GM12878 (cell line): ENCODE results near the gene UVSSA. TPM values are rescaled to one million over a fixed set of nuclear protein-coding genes. Genes with fewer than 3 reads are reported as not detected.

ENCODE experiments used
- ATAC-seq: fragments of 200-7000 bp; cut with Tn5 transposase; 3 replicates; pipeline ENCODE4 v1.9.1; 2020; ENCODE audit warnings: mild to moderate bottlenecking, moderate library complexity
- BruUV-seq: library from RNA; stranded (reverse); fragments of 400-500 nt; replicated peaks from 2 replicates; lab custom pipeline; 2021; lab: Mats Ljungman, UMichigan
- CTCF ChIA-PET: fragments of 300-600 bp; sonication (Branson Sonifier 250); formaldehyde crosslinking; extraction: SDS; loops from one replicate; lab custom pipeline; 2021; ENCODE audit warnings: inconsistent platforms; lab: Yijun Ruan, JAX
- POLR2A ChIA-PET: fragments of 350-600 bp; formaldehyde crosslinking; extraction: SDS; loops from one replicate; lab custom pipeline; 2021; ENCODE audit warnings: inconsistent platforms; lab: Charles Lee
- RAD21 ChIA-PET: fragments of 300-600 bp; sonication (Branson Sonifier 250); formaldehyde crosslinking; loops from one replicate; lab custom pipeline; 2023; ENCODE audit warnings: antibody characterized with exemption; ENCODE audit not compliant: unreplicated experiment; lab: Charles Lee
- SMC1A ChIA-PET: fragments of 300-600 bp; sonication (Branson Sonifier 250); formaldehyde crosslinking; loops from one replicate; lab custom pipeline; 2023; ENCODE audit not compliant: unreplicated experiment, uncharacterized antibody; lab: Charles Lee
- DNase-seq: peaks from one replicate; pipeline ENCODE4 v3.0.0-alpha.2; 2011; ENCODE audit warnings: low read depth, low spot score
- FAIRE-seq: peaks from 3 replicates; lab custom pipeline; 2011; peaks lifted over from hg19 to GRCh38; lab: Jason Lieb, UNC
- H2AFZ ChIP-seq: 2 replicates; pipeline ENCODE4 v1.6.0; 2011; ENCODE audit warnings: low read depth, low read length, control low read depth; ENCODE audit not compliant: control insufficient read depth
- H3K27ac ChIP-seq: 2 replicates; pipeline ENCODE4 v1.5.1; 2011; ENCODE audit warnings: control low read depth; ENCODE audit not compliant: control insufficient read depth, insufficient read depth
- H3K27me3 ChIP-seq, 2 experiments: replicated peaks in 1 of 2; 2 replicates each; pipeline versions ENCODE4 v1.6.0 to v1.6.1; 2011; ENCODE audit warnings: low read length in 1 of 2; ENCODE audit not compliant: control insufficient read depth in 2 of 2, insufficient read depth in 2 of 2
- H3K36me3 ChIP-seq, 2 experiments: 2 replicates each; pipeline ENCODE4 v1.5.1; 2011; ENCODE audit warnings: low read length in 1 of 2; ENCODE audit not compliant: control insufficient read depth in 2 of 2, insufficient read depth in 2 of 2
- H3K4me1 ChIP-seq: 2 replicates; pipeline ENCODE4 v1.6.1; 2011; ENCODE audit warnings: mild to moderate bottlenecking, low read length, moderate library complexity, mixed read lengths; ENCODE audit not compliant: control insufficient read depth, insufficient read depth
- H3K4me2 ChIP-seq: 2 replicates; pipeline ENCODE4 v1.6.0; 2011; ENCODE audit warnings: control low read depth; ENCODE audit not compliant: control insufficient read depth, insufficient read depth
- H3K4me3 ChIP-seq: fragments of 200-600 bp; sonication (generic); 2 replicates; pipeline ENCODE4 v1.5.1; 2016
- H3K79me2 ChIP-seq: 2 replicates; pipeline ENCODE4 v1.6.0; 2011; ENCODE audit warnings: low read length; ENCODE audit not compliant: control insufficient read depth, insufficient read depth
- H3K9ac ChIP-seq: 2 replicates; pipeline ENCODE4 v1.8.0; 2011; ENCODE audit warnings: low read length, control low read depth, mixed read lengths; ENCODE audit not compliant: control insufficient read depth, insufficient read depth
- H3K9me3 ChIP-seq: replicated peaks from 3 replicates; pipeline ENCODE4 v1.5.1; 2011; ENCODE audit warnings: mild to moderate bottlenecking, low read length; ENCODE audit not compliant: control insufficient read depth, insufficient read depth
- H4K20me1 ChIP-seq: 2 replicates; pipeline ENCODE4 v1.6.0; 2011; ENCODE audit not compliant: control insufficient read depth, insufficient read depth
- HCFC1 ChIP-seq: fragments of 150-350 bp; IDR thresholded peaks from 2 replicates; pipeline ENCODE4 v1.6.1; 2014; ENCODE audit warnings: low read length
- NBN ChIP-seq: fragments of 450-650 bp; IDR thresholded peaks from 2 replicates; pipeline ENCODE4 v1.6.1; 2016
- NFIC ChIP-seq: IDR thresholded peaks from 2 replicates; pipeline ENCODE4 v1.6.1; 2012; ENCODE audit warnings: low read depth, mild to moderate bottlenecking, inconsistent platforms, low read length, moderate library complexity
- PML ChIP-seq: IDR thresholded peaks from 2 replicates; pipeline ENCODE4 v1.6.1; 2012; ENCODE audit warnings: low read length, inconsistent platforms
- POU2F2 ChIP-seq: IDR thresholded peaks from 3 replicates; pipeline ENCODE4 v1.6.1; 2011; ENCODE audit warnings: low read depth, mild to moderate bottlenecking, low read length, borderline replicate concordance
- RAD21 ChIP-seq: IDR thresholded peaks from 2 replicates; pipeline ENCODE4 v1.6.1; 2011; ENCODE audit warnings: mild to moderate bottlenecking, low read depth, low read length, moderate library complexity; ENCODE audit not compliant: insufficient read depth
- RAD51 ChIP-seq: fragments of 450-650 bp; IDR thresholded peaks from 2 replicates; pipeline ENCODE4 v1.6.1; 2016; ENCODE audit warnings: moderate library complexity, mild to moderate bottlenecking, inconsistent platforms
- SREBF1 ChIP-seq: IDR thresholded peaks from 2 replicates; pipeline ENCODE4 v1.6.1; 2012; ENCODE audit warnings: mild to moderate bottlenecking, low read length
- SRF ChIP-seq, 2 experiments: IDR thresholded peaks; 2 replicates each; pipeline ENCODE4 v1.6.1; 2011; ENCODE audit warnings: low read depth in 2 of 2, low read length in 2 of 2, mild to moderate bottlenecking in 1 of 2, moderate library complexity in 1 of 2
- WRNIP1 ChIP-seq: IDR thresholded peaks from 2 replicates; pipeline ENCODE4 v1.6.1; 2011; ENCODE audit warnings: low read depth, low read length, improper control_type of control experiment, borderline replicate concordance
- WGBS: methylation state at CpG from one replicate; pipeline ENCODE4 v1.1.6; 2016; ENCODE audit warnings: low lambda C conversion rate; ENCODE audit not compliant: insufficient replicate concordance, insufficient coverage; ENCODE audit errors: missing lambda C conversion rate; 5-methylcytosine and 5-hydroxymethylcytosine counted together
- in situ Hi-C: fragments of 300-500 bp; cut with MboI; formaldehyde crosslinking; loops from 9 replicates; pipeline ENCODE4 v1.14.3; 2018; ENCODE audit warnings: mixed read lengths
- intact Hi-C: fragments of 100-400 bp; cut with micrococcal nuclease; formaldehyde crosslinking; loops from one replicate; pipeline ENCODE4 v1.14.2; 2022; ENCODE audit not compliant: unreplicated experiment
- polyA plus RNA-seq, 11 experiments: library from polyadenylated mRNA; depleted of rRNA in 4 of 11; unstranded in 6 of 11; stranded (reverse) in 5 of 11; fragments of >200 nt; fragmentation: Nextera tagmentation in 4 of 11; fragmentation: Illumina TruSeq in 1 of 11; extraction: Ambion mirVana in 4 of 11; extraction: Trizol in 1 of 11; gene quantifications; 1 replicate in 1 of 11; 2 replicates in 10 of 11; pipeline versions ENCODE4 v1.2.1 to v1.2.3, GENCODE V29; 2011 to 2016; ENCODE audit warnings: inconsistent platforms in 2 of 11, missing spikeins in 2 of 11, low read depth in 1 of 11
- total RNA-seq, 4 experiments: library from RNA; depleted of rRNA in 3 of 4; stranded (reverse); fragments of >200 nt in 3 of 4; fragmentation: Illumina TruSeq in 1 of 4; extraction: Trizol in 1 of 4; gene quantifications; 2 replicates each; pipeline versions ENCODE4 v1.2.1 to v1.2.3, GENCODE V29; 2013 to 2021
- TF ChIP-seq, protein P1 (sequence below): IDR thresholded peaks from 2 replicates; pipeline ENCODE4 v1.6.1; 2012; ENCODE audit warnings: mild to moderate bottlenecking, low read depth, low read length
- TF ChIP-seq, protein P2 (sequence below): IDR thresholded peaks from 2 replicates; pipeline ENCODE4 v1.6.1; 2011; ENCODE audit warnings: low read depth, low read length, improper control_type of control experiment, borderline replicate concordance
- TF ChIP-seq, protein P3 (sequence below): fragments of 450-650 bp; formaldehyde crosslinking; IDR thresholded peaks from 2 replicates; pipeline ENCODE4 v1.4.0; 2020; ENCODE audit warnings: mild to moderate bottlenecking, moderate library complexity

The UVSSA gene
- total and polyA plus RNA-seq, 10 of the 15 experiments (the other 5 are each of a cell fraction or from before 2014, with no cell fraction given): 0.34 to 16.8 (median 3.6) TPM

DNA sequence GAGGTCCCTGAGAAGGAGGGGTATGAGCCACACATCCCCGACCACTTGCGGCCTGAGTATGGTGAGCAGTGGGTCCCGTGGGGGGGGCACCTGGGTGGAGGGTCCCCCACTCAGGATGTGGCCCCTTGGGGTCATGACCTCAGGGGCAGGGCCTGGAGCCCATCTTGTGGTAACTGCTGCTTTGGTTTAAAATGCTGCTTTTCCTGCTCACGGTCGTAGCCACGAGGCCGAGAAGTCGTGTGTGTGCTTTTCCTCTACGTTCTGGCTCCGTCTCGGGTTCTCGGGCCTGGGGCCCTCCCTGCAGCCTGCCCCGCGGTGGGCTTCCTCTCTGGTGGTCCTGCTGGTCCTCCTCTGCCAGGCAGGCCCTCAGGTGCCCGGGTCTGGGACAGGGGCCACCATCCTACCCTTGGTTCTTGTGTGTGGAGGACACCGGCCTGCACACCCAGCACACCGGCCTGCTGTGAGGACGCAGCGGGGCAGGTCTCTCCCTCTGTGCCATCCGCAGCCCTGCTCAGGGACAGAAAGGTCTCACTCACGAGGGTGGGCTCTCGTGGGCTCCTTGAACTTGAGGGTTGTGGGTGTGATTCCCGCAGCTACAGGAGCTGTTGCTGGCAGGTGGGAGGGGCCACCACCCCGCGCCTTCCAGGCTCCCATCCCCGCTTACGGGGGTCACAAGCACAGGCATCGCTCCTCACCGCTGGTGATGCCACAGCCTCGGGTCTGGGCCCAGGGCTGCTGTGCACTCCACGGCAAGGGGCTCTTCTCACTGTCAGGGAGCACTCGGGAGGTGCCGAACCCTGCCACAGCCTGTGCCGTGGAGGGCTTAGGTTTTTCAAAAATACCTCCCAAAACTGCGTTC, 19.6 kb downstream of the UVSSA start (continued):
- TF ChIP-seq SRF (IDR thresholded peaks at IDR 0.05; ENCODE audit: low read depth in 2 of 2, low read length in 2 of 2): no peak
- TF ChIP-seq WRNIP1: no peak

DNA sequence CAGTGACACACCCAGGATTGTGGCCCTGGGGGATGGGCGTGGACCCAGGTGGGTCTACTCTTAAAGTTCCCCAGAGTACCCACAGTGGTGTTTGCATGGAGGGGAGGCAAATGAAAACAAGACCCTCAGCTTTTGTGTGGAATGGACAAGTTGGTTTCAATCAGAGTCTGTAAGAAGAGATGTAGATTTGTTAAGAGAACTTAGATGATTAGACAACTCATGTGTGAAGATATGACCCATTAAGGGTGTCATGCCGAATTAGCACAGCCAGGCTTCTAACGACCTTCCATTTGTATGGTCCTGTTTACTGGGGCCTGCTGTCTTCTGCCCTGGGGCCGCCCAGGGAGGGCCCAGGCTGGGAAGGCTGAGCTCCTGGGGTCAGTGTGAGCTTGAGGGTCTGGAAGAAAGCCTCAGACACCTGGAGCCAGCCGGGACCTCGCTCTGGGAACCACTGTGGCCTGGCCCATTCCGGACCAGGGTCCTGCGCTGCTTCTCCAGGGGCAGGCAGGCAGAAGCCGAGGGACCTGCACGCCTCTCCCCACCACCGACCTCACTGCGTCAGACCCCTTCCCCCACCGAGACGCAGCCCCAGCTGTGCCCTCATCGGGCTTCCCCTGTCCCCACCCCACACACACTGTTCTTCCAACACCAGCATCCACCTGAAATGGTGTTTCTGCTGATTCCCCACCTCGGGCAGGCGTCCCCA, 20.4 kb downstream of the UVSSA start:
- Histone ChIP-seq H3K4me1 (no peaks in the 10 kb centered on the region), H3K4me2 (no peak overlapping the region), H2AFZ (no peak overlapping the region), H3K79me2 (no peaks in the 10 kb centered on the region), H3K4me3 (no peak overlapping the region), H3K9me3 (no peaks in the 10 kb centered on the region), H3K9ac (no peak overlapping the region), H4K20me1 (no peaks in the 10 kb centered on the region), H3K27me3 (no peaks in the 10 kb centered on the region), H3K27ac (no peak overlapping the region), H3K36me3 (no peaks in the 10 kb centered on the region)
- no TSS peak for BruUV-seq
- DNase-seq (no peak), FAIRE-seq (no peak), ATAC-seq (no peak)
- WGBS: 89% methylated on average over 17 of the region's 17 CpGs
- ChIA-PET CTCF (no interaction called here), POLR2A (no interaction called here), SMC1A (no interaction called here), RAD21 (no interaction called here)
- intact Hi-C loops: no loop called here
- in situ Hi-C loops: no loop called here
- no peak for TF ChIP-seq RAD51
- no peak for TF ChIP-seq NFIC
- TF ChIP-seq PML: no peak
- no peak for TF ChIP-seq NBN
- TF ChIP-seq HCFC1: no peak
- TF ChIP-seq SRF (IDR thresholded peaks at IDR 0.05; ENCODE audit: low read depth in 2 of 2, low read length in 2 of 2): no peak
- TF ChIP-seq, protein P1, sequence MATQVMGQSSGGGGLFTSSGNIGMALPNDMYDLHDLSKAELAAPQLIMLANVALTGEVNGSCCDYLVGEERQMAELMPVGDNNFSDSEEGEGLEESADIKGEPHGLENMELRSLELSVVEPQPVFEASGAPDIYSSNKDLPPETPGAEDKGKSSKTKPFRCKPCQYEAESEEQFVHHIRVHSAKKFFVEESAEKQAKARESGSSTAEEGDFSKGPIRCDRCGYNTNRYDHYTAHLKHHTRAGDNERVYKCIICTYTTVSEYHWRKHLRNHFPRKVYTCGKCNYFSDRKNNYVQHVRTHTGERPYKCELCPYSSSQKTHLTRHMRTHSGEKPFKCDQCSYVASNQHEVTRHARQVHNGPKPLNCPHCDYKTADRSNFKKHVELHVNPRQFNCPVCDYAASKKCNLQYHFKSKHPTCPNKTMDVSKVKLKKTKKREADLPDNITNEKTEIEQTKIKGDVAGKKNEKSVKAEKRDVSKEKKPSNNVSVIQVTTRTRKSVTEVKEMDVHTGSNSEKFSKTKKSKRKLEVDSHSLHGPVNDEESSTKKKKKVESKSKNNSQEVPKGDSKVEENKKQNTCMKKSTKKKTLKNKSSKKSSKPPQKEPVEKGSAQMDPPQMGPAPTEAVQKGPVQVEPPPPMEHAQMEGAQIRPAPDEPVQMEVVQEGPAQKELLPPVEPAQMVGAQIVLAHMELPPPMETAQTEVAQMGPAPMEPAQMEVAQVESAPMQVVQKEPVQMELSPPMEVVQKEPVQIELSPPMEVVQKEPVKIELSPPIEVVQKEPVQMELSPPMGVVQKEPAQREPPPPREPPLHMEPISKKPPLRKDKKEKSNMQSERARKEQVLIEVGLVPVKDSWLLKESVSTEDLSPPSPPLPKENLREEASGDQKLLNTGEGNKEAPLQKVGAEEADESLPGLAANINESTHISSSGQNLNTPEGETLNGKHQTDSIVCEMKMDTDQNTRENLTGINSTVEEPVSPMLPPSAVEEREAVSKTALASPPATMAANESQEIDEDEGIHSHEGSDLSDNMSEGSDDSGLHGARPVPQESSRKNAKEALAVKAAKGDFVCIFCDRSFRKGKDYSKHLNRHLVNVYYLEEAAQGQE: no peak
- no peak for TF ChIP-seq SREBF1
- TF ChIP-seq, protein P2, sequence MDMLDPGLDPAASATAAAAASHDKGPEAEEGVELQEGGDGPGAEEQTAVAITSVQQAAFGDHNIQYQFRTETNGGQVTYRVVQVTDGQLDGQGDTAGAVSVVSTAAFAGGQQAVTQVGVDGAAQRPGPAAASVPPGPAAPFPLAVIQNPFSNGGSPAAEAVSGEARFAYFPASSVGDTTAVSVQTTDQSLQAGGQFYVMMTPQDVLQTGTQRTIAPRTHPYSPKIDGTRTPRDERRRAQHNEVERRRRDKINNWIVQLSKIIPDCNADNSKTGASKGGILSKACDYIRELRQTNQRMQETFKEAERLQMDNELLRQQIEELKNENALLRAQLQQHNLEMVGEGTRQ: no peak
- TF ChIP-seq, protein P3, sequence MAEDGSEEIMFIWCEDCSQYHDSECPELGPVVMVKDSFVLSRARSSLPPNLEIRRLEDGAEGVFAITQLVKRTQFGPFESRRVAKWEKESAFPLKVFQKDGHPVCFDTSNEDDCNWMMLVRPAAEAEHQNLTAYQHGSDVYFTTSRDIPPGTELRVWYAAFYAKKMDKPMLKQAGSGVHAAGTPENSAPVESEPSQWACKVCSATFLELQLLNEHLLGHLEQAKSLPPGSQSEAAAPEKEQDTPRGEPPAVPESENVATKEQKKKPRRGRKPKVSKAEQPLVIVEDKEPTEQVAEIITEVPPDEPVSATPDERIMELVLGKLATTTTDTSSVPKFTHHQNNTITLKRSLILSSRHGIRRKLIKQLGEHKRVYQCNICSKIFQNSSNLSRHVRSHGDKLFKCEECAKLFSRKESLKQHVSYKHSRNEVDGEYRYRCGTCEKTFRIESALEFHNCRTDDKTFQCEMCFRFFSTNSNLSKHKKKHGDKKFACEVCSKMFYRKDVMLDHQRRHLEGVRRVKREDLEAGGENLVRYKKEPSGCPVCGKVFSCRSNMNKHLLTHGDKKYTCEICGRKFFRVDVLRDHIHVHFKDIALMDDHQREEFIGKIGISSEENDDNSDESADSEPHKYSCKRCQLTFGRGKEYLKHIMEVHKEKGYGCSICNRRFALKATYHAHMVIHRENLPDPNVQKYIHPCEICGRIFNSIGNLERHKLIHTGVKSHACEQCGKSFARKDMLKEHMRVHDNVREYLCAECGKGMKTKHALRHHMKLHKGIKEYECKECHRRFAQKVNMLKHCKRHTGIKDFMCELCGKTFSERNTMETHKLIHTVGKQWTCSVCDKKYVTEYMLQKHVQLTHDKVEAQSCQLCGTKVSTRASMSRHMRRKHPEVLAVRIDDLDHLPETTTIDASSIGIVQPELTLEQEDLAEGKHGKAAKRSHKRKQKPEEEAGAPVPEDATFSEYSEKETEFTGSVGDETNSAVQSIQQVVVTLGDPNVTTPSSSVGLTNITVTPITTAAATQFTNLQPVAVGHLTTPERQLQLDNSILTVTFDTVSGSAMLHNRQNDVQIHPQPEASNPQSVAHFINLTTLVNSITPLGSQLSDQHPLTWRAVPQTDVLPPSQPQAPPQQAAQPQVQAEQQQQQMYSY (CRISPR knock-in tag): no peak
- TF ChIP-seq RAD21: no peak
- no peak for TF ChIP-seq POU2F2
